GM18870 (cell line): ENCODE measurements around the gene GAP43.

Experiments
- ATAC-seq: cut with Tn5 transposase; IDR thresholded peaks from one replicate; pipeline ENCODE4 v1.9.1; 2021; ENCODE audit warnings: moderate library complexity; ENCODE audit not compliant: unreplicated experiment

The GAP43 gene

GRCh38 chr3:115660646-115661337 lies 37.5 kb downstream of the GAP43 start:
- no peak for ATAC-seq

- ATAC-seq = no peak
Measured at GRCh38 chr3:115662356-115662755, 39.0 kb downstream of the GAP43 start.

- no peak for ATAC-seq
Measured at GRCh38 chr3:115663414-115663813, 40.1 kb downstream of the GAP43 start.

- no peak for ATAC-seq
Measured at GRCh38 chr3:115666081-115666480, 42.8 kb downstream of the GAP43 start.

GRCh38 chr3:115666920-115667737 lies 43.8 kb downstream of the GAP43 start:
- peak; percentile 70 for ATAC-seq

- no peak for ATAC-seq
Measured at GRCh38 chr3:115667738-115668065, 44.4 kb downstream of the GAP43 start.

GRCh38 chr3:115670911-115671310 lies 47.6 kb downstream of the GAP43 start:
- ATAC-seq = no peak

GRCh38 chr3:115671761-115672455 lies 48.6 kb downstream of the GAP43 start:
- ATAC-seq = no peak

GRCh38 chr3:115673881-115674280 lies 50.6 kb downstream of the GAP43 start:
- no peak for ATAC-seq

- ATAC-seq = no peak
Measured at GRCh38 chr3:115676336-115676735, 53.0 kb downstream of the GAP43 start.

- ATAC-seq = no peak
Measured at GRCh38 chr3:115680803-115681345, 57.6 kb downstream of the GAP43 start.

- ATAC-seq = no peak
Measured at GRCh38 chr3:115681736-115682135, 58.4 kb downstream of the GAP43 start.

- no peak for ATAC-seq
Measured at GRCh38 chr3:115683305-115683704, 60.0 kb downstream of the GAP43 start.

GRCh38 chr3:115683773-115684172 lies 60.5 kb downstream of the GAP43 start:
- no peak for ATAC-seq

GRCh38 chr3:115685097-115685496 lies 61.8 kb downstream of the GAP43 start:
- ATAC-seq = peak; percentile 84

- ATAC-seq = no peak
Measured at GRCh38 chr3:115687721-115688120, 64.4 kb downstream of the GAP43 start.

- no peak for ATAC-seq
Measured at GRCh38 chr3:115688418-115688817, 65.1 kb downstream of the GAP43 start.

GRCh38 chr3:115689928-115690327 lies 66.6 kb downstream of the GAP43 start:
- no peak for ATAC-seq

GRCh38 chr3:115691964-115692363 lies 68.7 kb downstream of the GAP43 start:
- ATAC-seq = no peak

GRCh38 chr3:115692887-115693524 lies 69.7 kb downstream of the GAP43 start:
- peak; percentile 94 for ATAC-seq

GRCh38 chr3:115693868-115694267 lies 70.6 kb downstream of the GAP43 start:
- no peak for ATAC-seq
